ENCODE results near the gene TMSB4X. TPM values are rescaled to one million over a fixed set of nuclear protein-coding genes. Genes with fewer than 3 reads are reported as not detected.
A peak's percentile ranks its signal among the peaks of the same experiment; 100 is the strongest.

TMSB4X gene
- total and polyA plus RNA-seq, 8 donors, result 460 to 2,276 (median 1,009) TPM

GRCh38 chrX:12987340-12987739 lies 12.4 kb downstream of the TMSB4X start:
- no peak for TF ChIP-seq CTCF (IDR thresholded peaks at IDR 0.05)
- 78 to 81% methylated on average over 6 of the region's 6 CpGs for WGBS, 2 donors
- H3K36me3 ChIP-seq, result no peaks in the 10 kb centered on the region
- no peak for DNase-seq
- no peaks in the 10 kb centered on the region for H3K27me3 ChIP-seq
- ATAC-seq, result no peak
- no peak overlapping the region for H3K4me3 ChIP-seq
- H3K4me1 ChIP-seq, result peaks cover 10 to 32% (median 15%) of the 10 kb centered on the region in 3 donors
- no peak for FAIRE-seq
- intact Hi-C loops (cut with DNase I), result loop anchor here in 1 of 3 donors (10.0 kb wide), 1 partner anchor 137 kb away; no protein-coding TSS in a partner anchor
- H3K9me3 ChIP-seq, result no peaks in the 10 kb centered on the region
- peak overlapping the region in 1 of 4 donors; percentile 60 for H3K27ac ChIP-seq

GRCh38 chrX:12987900-12988594 lies 13.1 kb downstream of the TMSB4X start:
- H3K36me3 ChIP-seq, result no peaks in the 10 kb centered on the region
- no peak overlapping the region for H3K4me3 ChIP-seq
- no peaks in the 10 kb centered on the region for H3K27me3 ChIP-seq
- H3K4me1 ChIP-seq, result peaks cover 10 to 33% (median 22%) of the 10 kb centered on the region in 3 donors
- H3K27ac ChIP-seq, result peak overlapping the region in 3 of 4 donors; percentile 9 to 60 (median 40)
- FAIRE-seq (no peak), DNase-seq (no peak), ATAC-seq (peak in 2 of 4 donors; percentile 8 to 37)
- intact Hi-C loops (cut with DNase I), result loop anchor here in 1 of 3 donors (10.0 kb wide), 1 partner anchor 137 kb away; no protein-coding TSS in a partner anchor
- H3K9me3 ChIP-seq, result no peaks in the 10 kb centered on the region
- no peak for TF ChIP-seq CTCF (IDR thresholded peaks at IDR 0.05)
- WGBS, 2 donors, result 27 to 49% methylated on average over 8 of the region's 8 CpGs

DNA sequence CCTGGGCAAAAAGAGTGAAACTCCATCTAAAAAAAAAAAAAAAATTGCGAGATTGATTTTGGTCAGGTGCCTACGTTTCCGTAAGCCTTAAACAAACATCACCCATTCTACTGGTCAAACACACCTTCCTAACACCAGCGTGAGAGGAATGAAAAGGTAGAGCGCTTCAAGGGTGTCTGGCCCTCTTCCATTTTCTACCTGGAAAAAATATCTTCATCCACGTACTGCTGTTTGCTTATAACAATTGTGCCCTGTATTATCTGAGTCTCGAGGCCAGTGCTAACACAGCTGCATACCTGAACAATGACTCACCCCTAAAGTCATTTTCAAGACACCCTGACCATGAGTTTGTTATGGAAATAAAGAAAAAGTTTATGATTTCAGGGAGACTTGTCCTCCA lies 13.9 kb downstream of the TMSB4X start:
- H3K4me1 ChIP-seq, result peaks cover 12 to 36% (median 22%) of the 10 kb centered on the region in 3 donors
- no peak for TF ChIP-seq CTCF (IDR thresholded peaks at IDR 0.05)
- intact Hi-C loops (cut with DNase I), result loop anchor here in 1 of 3 donors (10.0 kb wide), 1 partner anchor 136 kb away; no protein-coding TSS in a partner anchor

GRCh38 chrX:12989461-12989860 lies 14.6 kb downstream of the TMSB4X start:
- no peak for DNase-seq
- Histone ChIP-seq H3K27ac (peak overlapping the region in 3 of 4 donors; percentile 35 to 73 (median 57)), H3K9me3 (no peaks in the 10 kb centered on the region), H3K27me3 (no peaks in the 10 kb centered on the region), H3K4me3 (no peak overlapping the region), H3K36me3 (no peaks in the 10 kb centered on the region), H3K4me1 (peaks cover 18 to 43% (median 25%) of the 10 kb centered on the region in 3 donors)
- no peak for TF ChIP-seq CTCF (IDR thresholded peaks at IDR 0.05)
- intact Hi-C loops (cut with DNase I), result loop anchor here in 1 of 3 donors (10.0 kb wide), 1 partner anchor 135 kb away; no protein-coding TSS in a partner anchor
- WGBS, 2 donors, result 47 to 68% methylated on average over 3 of the region's 3 CpGs
- FAIRE-seq, result no peak
- ATAC-seq, result no peak

More for the DNA sequence above, 13.9 kb downstream of the TMSB4X start:
- Histone ChIP-seq H3K27ac (peak overlapping the region in 3 of 4 donors; percentile 35 to 73 (median 60)), H3K4me3 (no peak overlapping the region), H3K9me3 (no peaks in the 10 kb centered on the region), H3K36me3 (no peaks in the 10 kb centered on the region), H3K27me3 (no peaks in the 10 kb centered on the region)
- DNase-seq (peak in 3 of 6 donors; percentile 73 to 80 (median 75)), FAIRE-seq (no peak), ATAC-seq (peak; percentile 88 to 97 (median 92))
- WGBS, 2 donors, result 6 to 18% methylated on average over 7 of the region's 7 CpGs

DNA sequence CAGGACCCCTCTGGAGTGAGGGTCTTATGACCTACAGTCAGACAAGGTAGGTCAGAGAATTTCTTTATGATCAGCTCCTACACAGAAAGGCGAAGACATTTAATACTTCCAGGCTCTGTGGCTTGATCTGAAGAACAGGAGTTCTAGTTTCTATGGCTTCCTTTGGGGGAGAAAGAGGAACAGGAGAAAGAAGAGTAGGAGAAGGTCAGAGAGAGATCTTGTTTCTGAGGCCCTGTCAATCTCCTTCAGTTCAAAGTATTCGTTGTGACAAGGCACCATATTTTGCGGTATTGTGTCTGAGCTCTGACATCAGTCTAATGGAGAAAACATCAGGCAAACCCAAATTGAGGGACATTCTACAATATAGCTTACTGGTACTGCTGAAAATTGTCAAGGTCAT lies 16.7 kb downstream of the TMSB4X start:
- H3K27me3 ChIP-seq, result no peaks in the 10 kb centered on the region
- H3K36me3 ChIP-seq, result no peaks in the 10 kb centered on the region
- ATAC-seq, result no peak
- H3K4me1 ChIP-seq, result peaks cover 24 to 41% (median 35%) of the 10 kb centered on the region in 3 donors
- H3K9me3 ChIP-seq, result no peaks in the 10 kb centered on the region
- no peak overlapping the region for H3K4me3 ChIP-seq
- intact Hi-C loops (cut with DNase I), result no loop called here
- H3K27ac ChIP-seq, result no peak overlapping the region
- WGBS, 2 donors, result 77 to 91% methylated on average over 3 of the region's 3 CpGs
- no peak for FAIRE-seq
- no peak for DNase-seq
- TF ChIP-seq CTCF (IDR thresholded peaks at IDR 0.05), result no peak

All from pancreas (tissue), 10 donors.